ENCODE data around the gene BLOC1S5.

Gene BLOC1S5

GRCh38 chr6:7996538-7997111 is 67.6 kb downstream of the BLOC1S5 start:
- ATAC-seq (ENCODE audit: low read depth) (no peak), DNase-seq (ENCODE audit: low spot score) (no peak)
- Histone ChIP-seq H3K4me1 (ENCODE audit: insufficient read depth, poor library complexity, severe bottlenecking) (no peaks in the 10 kb centered on the region), H3K4me3 (ENCODE audit: severe bottlenecking) (no peak overlapping the region), H3K27ac (ENCODE audit: poor library complexity, severe bottlenecking) (no peak overlapping the region), H3K36me3 (ENCODE audit: low read depth) (no peaks in the 10 kb centered on the region), H3K27me3 (ENCODE audit: insufficient read depth, poor library complexity, severe bottlenecking) (no peaks in the 10 kb centered on the region), H3K9me3 (ENCODE audit: severe bottlenecking) (no peaks in the 10 kb centered on the region)
- no peak for TF ChIP-seq CTCF (IDR thresholded peaks at IDR 0.05; ENCODE audit: poor library complexity, severe bottlenecking)

GRCh38 chr6:7993952-7994351 is 70.2 kb downstream of the BLOC1S5 start:
- no peak for TF ChIP-seq CTCF (IDR thresholded peaks at IDR 0.05; ENCODE audit: poor library complexity, severe bottlenecking)
- H3K4me1 ChIP-seq (ENCODE audit: insufficient read depth, poor library complexity, severe bottlenecking) = no peaks in the 10 kb centered on the region
- DNase-seq (ENCODE audit: low spot score) = no peak
- no peaks in the 10 kb centered on the region for H3K9me3 ChIP-seq (ENCODE audit: severe bottlenecking)
- H3K4me3 ChIP-seq (ENCODE audit: severe bottlenecking) = no peak overlapping the region
- no peak overlapping the region for H3K27ac ChIP-seq (ENCODE audit: poor library complexity, severe bottlenecking)
- ATAC-seq (ENCODE audit: low read depth) = no peak
- H3K27me3 ChIP-seq (ENCODE audit: insufficient read depth, poor library complexity, severe bottlenecking) = no peaks in the 10 kb centered on the region
- no peaks in the 10 kb centered on the region for H3K36me3 ChIP-seq (ENCODE audit: low read depth)

- H3K4me3 ChIP-seq (ENCODE audit: severe bottlenecking) = no peak overlapping the region
- DNase-seq (ENCODE audit: low spot score) (no peak), ATAC-seq (ENCODE audit: low read depth) (no peak)
- H3K27ac ChIP-seq (ENCODE audit: poor library complexity, severe bottlenecking) = no peak overlapping the region
- no peaks in the 10 kb centered on the region for H3K27me3 ChIP-seq (ENCODE audit: insufficient read depth, poor library complexity, severe bottlenecking)
- no peaks in the 10 kb centered on the region for H3K4me1 ChIP-seq (ENCODE audit: insufficient read depth, poor library complexity, severe bottlenecking)
- H3K9me3 ChIP-seq (ENCODE audit: severe bottlenecking) = no peaks in the 10 kb centered on the region
- TF ChIP-seq CTCF (IDR thresholded peaks at IDR 0.05; ENCODE audit: poor library complexity, severe bottlenecking) = no peak
- H3K36me3 ChIP-seq (ENCODE audit: low read depth) = no peaks in the 10 kb centered on the region
Observed at GRCh38 chr6:7993399-7993798, 70.8 kb downstream of the BLOC1S5 start.

- Histone ChIP-seq H3K4me3 (ENCODE audit: severe bottlenecking) (no peak overlapping the region), H3K27me3 (ENCODE audit: insufficient read depth, poor library complexity, severe bottlenecking) (no peaks in the 10 kb centered on the region), H3K9me3 (ENCODE audit: severe bottlenecking) (no peaks in the 10 kb centered on the region), H3K27ac (ENCODE audit: poor library complexity, severe bottlenecking) (no peak overlapping the region), H3K4me1 (ENCODE audit: insufficient read depth, poor library complexity, severe bottlenecking) (no peaks in the 10 kb centered on the region), H3K36me3 (ENCODE audit: low read depth) (no peaks in the 10 kb centered on the region)
- TF ChIP-seq CTCF (IDR thresholded peaks at IDR 0.05; ENCODE audit: poor library complexity, severe bottlenecking) = peak; percentile 46
- peak; percentile 79 for ATAC-seq (ENCODE audit: low read depth)
- no peak for DNase-seq (ENCODE audit: low spot score)
Observed at GRCh38 chr6:7992002-7992815, 72.0 kb downstream of the BLOC1S5 start.

GRCh38 chr6:7991536-7991935 is 72.7 kb downstream of the BLOC1S5 start:
- no peaks in the 10 kb centered on the region for H3K36me3 ChIP-seq (ENCODE audit: low read depth)
- TF ChIP-seq CTCF (IDR thresholded peaks at IDR 0.05; ENCODE audit: poor library complexity, severe bottlenecking) = no peak
- H3K27me3 ChIP-seq (ENCODE audit: insufficient read depth, poor library complexity, severe bottlenecking) = no peaks in the 10 kb centered on the region
- no peak overlapping the region for H3K4me3 ChIP-seq (ENCODE audit: severe bottlenecking)
- no peaks in the 10 kb centered on the region for H3K9me3 ChIP-seq (ENCODE audit: severe bottlenecking)
- H3K4me1 ChIP-seq (ENCODE audit: insufficient read depth, poor library complexity, severe bottlenecking) = no peaks in the 10 kb centered on the region
- H3K27ac ChIP-seq (ENCODE audit: poor library complexity, severe bottlenecking) = no peak overlapping the region
- 0 out of 3 replicates have a peak, but pooled peaks have one; percentile 21 for ATAC-seq (ENCODE audit: low read depth)
- no peak for DNase-seq (ENCODE audit: low spot score)
